AG08396 (cell line): ENCODE measurements around the gene BAZ1B.
"Not testable (repeated sequence)": the region's sequence is repeated elsewhere in the genome, so short reads cannot be mapped to it uniquely, and the experiment has no call there.

Experiments
- DNase-seq: peaks from one replicate; pipeline ENCODE4 v3.0.0; 2012; ENCODE audit warnings: low spot score, mixed read lengths

Gene BAZ1B, protein sequence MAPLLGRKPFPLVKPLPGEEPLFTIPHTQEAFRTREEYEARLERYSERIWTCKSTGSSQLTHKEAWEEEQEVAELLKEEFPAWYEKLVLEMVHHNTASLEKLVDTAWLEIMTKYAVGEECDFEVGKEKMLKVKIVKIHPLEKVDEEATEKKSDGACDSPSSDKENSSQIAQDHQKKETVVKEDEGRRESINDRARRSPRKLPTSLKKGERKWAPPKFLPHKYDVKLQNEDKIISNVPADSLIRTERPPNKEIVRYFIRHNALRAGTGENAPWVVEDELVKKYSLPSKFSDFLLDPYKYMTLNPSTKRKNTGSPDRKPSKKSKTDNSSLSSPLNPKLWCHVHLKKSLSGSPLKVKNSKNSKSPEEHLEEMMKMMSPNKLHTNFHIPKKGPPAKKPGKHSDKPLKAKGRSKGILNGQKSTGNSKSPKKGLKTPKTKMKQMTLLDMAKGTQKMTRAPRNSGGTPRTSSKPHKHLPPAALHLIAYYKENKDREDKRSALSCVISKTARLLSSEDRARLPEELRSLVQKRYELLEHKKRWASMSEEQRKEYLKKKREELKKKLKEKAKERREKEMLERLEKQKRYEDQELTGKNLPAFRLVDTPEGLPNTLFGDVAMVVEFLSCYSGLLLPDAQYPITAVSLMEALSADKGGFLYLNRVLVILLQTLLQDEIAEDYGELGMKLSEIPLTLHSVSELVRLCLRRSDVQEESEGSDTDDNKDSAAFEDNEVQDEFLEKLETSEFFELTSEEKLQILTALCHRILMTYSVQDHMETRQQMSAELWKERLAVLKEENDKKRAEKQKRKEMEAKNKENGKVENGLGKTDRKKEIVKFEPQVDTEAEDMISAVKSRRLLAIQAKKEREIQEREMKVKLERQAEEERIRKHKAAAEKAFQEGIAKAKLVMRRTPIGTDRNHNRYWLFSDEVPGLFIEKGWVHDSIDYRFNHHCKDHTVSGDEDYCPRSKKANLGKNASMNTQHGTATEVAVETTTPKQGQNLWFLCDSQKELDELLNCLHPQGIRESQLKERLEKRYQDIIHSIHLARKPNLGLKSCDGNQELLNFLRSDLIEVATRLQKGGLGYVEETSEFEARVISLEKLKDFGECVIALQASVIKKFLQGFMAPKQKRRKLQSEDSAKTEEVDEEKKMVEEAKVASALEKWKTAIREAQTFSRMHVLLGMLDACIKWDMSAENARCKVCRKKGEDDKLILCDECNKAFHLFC (N-terminal part only)

DNA sequence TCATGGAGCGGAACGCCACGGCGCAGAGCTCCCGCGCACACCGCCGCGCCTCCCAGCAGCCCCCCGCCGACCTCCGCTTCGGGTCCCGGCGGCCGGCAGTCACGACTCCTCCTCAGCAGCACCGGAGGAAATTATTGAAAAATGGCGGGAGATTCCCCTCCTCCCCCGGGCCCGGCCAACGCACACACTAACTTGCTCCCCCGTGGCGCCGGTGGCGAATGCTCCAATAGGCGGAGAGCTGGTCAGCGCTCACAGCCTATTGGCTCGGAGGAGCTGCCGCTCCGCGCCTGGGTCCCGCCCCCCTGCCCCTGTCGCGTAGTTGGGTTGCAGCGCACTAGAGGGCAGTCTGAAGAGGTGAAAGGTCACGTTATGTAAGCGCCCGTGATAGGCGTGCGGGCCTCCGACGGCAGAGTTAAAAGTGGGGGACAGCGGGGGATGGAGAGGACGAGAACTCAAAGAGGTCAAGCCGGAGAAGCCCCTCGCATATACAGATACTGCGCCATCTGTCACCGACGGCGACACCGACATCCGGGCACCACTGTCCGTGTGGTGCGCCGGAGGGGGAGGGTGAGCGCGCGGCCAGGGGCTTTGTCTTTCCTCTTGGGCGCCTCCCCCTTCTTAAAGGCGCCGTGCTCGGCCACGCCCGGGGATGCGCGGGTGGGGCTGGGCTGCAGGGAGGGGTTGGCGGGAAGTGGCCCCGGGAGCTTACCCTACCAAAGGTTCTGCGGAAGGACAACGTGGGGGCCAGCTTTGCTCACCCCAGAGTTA is at the start of gene BAZ1B:
Gene BAZ1B (minus strand): TSS at position 189 of the 768 bp plus-strand sequence. CDS start 360 bp downstream, outside the sequence.
- DNase-seq = peak; percentile 100

DNA sequence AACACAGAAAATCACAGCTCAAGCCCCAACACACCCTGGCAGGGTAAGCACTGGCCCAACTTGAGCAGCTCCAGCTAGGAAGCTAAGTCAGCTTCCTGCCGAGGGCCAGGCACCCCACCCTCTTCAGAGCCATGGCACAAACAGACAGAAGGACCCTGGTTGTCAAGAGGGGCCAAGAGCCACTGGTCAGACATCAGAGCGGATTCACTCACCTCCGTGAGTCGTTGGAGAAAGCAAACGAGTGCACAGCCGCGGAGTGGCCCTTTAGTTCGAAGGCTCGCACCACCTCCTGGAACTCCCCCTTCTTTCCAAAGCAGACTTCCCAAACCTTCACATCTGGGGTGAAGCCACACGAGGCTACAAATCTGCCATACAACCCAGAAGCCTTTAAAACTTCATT is 48.9 kb upstream of the BAZ1B start:
- DNase-seq = no peak

DNA sequence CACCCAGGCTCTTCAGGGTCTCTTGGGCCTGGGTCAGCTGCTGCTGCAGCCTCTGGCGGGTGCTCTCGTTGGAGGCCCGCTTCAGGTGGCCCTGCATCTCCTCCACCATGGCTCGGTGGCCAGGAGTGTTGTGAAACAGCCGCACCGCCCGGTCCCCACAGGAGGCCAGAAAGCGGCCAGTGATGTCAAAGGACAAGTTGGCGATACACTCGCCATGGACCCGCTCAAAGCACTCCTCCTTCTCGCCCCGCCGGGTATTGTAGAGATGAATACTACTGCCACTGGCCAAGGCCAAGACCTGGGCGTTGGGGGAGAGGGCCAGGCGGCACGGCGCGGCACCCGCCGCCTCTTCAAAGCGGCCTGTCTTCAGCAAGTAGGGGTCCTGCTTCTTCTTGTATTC is 48.4 kb upstream of the BAZ1B start:
- no peak for DNase-seq

DNA sequence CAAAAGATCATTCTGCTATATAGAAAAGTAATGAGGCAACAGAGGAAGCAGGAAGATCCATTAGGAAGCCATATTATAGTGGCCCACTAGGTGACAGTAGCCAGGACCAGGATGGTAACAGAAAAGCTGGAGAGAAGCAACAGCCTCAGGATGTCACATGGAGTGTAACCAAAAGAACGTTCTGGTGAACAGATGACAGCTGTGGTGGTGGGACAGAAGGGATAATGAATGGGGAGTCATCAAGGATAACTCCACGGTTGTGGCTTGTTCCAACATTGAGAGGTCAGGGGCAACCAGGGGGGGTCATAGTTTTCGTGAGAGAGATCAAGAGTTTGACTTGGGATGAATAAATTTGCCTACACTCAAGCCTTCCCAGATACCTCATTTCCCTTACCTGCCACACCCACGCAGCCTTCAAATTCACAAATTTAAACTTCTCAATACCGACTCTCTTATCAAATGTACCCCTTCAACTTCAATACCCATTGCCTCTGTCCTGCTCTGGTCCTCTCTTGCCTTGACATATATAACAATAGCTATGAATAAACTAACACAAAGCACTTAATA is 47.0 kb upstream of the BAZ1B start:
- no peak for DNase-seq

DNA sequence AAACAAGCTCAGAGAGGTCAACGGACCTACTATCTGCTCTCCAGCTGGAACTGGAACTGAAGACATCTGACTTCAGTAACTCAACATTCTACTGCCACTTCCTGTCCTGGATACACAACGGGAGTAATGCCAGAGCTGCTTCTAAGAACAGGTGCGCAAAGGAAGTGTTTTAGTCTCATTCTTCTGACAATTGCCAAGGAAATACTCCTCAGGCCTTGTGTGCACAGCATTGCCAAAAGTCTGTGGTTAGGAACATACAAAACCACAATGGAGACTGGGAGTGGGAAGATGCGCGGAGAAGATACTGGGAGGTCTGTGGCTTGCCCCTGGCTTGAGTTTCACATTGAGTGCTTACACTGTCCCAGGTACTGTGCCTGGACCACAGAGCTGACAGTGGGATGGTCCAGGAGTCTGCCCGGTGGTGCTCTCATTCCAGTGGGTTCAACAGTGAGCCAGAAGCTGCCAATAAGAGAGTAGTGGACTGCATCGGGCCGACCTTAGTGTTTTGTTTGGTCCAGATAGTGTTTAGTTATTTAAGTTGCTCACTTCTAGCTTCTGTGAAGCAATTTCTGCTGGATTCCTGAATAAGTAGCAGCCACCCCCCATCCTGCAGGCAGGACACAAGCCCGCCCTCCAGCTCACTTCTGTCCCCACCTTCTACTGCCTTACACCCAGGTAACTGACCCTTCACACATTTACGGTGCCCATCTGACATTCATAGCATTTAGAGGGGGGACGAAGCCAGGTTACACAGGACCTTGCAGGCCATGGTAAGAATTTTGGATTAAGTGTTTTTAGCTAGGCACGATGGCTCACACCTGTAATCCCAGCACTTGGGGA is 46.0 kb upstream of the BAZ1B start:
- no peak for DNase-seq

DNA sequence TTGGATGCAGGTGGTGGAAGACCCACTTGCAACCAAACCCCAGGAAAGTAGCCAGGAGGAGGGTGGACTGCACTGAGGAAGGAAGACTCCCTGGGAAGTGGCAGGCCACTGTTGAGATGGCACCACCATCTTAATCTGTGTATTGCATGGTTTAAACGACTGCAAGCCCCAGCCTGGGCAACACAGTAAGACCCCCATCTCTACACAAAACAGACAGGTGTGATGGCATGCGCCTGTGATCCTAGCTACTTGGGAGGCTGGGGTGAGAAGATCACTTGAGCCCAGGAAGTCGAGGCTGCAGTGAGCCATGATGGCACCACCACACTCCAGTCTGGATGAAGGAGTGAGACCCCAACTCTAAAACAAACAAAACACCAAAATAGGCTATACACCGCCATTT is 45.0 kb upstream of the BAZ1B start:
- DNase-seq = no peak

DNA sequence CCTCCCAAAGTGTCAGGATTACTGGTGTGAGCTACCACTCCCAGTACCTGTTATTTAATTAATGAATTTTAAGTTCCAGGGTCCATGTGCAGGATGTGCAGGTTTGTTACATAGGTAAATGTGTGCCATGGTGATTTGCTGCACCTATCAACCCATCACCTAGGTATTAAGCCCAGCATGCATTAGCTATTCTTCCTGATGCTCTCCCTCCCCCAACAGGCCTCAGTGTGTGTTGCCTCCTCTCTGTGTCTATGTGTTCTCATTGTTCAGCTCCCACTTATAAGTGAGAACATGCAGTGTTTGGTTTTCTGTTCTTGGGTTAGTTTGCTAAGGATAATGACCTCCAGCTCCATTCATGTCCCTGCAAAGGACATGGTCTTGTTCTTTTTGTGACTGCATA is 44.3 kb upstream of the BAZ1B start:
- DNase-seq = not testable (repeated sequence)

DNA sequence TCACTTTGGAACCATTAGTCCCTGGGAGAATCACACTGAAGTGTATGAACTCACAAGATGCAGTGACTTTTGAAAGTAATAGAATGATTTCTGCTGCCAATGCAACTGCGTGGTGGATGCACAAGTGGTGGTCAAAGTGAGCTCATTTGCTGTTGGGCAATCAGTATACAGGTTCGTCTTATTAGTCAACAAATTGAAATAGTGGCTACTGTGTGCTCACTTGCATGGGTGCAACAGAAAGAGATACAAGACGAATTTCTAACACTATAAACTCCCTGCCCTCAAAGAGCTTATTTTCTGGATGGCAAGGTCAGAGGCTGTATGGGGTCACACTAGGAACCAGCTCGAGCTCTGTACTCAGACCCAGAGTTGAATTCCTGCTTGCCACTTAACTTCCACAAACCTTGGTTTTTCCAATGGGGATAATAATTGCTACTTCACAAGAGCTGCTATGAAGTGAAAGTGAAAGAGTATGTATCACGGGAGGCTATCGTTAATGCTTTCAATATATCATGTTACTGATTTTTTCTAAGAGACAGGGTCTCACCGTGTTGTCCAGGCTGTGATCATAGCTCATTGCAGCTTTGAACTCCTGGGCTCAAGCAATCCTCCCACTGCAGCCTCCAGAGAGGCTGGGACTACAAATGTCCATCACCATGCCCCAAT is 43.7 kb upstream of the BAZ1B start:
- DNase-seq = no peak

DNA sequence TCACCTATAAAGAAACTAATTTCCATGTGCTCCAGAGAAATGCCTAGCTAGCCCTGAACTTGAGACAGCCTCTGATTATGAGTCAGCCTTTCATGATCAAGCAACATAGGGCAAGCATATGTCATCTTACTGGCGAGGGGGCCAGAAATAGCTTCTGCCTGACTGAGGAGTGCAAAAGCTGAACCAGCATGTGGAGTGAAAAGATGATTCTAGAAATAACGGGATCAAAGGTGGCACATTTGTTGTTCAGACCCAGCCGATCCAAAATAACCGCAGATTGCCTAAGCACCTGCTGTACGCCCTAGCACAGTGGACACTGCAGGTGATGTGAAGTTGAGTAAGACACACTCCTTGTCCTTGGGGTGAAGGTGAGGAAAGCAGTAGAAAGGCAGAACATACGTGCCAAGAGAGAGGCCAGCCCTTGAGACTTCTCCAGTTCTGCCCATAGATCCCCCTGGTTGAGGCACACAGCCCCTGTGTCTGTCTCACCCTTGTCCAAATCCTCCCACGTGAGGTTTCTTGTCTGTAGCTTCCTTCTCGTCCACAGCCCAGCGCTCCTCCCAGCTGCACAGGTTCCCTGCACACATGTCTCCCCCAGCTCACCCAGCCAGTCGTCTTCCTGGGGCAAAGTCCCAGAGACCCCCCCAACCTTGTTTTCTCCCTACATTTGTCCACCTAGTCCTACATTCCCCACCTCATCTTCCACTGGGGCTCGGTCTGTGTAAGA is 38.2 kb upstream of the BAZ1B start:
- peak; percentile 87 for DNase-seq

DNA sequence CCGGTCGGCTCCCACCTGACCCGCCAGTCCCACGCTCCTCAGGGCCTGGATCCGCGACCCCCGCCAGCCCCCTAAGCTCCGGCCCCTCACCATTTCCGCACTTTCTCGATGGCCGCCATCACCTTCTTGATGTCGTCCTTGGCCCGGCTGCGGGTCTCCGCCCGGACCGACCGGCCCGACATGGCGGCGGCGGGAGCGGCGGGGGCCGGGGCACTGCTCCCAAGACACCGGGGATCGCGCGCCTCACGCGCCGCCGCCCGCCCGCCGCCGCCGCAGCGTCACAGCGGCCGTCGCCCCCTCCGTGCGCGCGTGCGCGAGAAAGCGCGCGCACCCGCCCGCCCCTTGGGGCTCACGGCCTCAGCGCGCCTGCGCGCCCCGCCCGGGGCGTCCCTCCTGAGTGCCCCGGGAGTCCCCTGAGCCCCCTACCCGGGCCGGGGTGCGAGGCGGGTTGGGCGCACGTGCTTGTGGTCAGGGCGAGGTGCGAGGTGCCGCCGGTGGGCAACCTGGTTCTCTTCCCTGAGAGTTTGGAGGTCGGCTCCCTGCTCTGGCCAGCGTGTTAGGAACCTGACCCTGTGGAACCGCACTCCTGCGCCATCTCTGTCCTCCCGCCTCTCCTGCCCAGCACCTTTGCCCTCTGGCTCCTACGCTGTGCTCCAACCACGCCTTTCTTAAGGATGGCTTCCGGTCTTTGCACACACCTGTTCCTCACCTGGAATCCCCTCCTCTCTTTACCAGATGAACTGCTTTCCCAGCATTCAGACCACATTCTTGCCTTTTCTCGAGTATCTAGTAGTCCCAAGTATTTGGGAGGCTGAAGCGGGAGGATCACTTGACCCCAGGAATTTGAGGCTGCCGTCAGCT is 35.5 kb upstream of the BAZ1B start, which contains the start of gene BCL7B:
Gene BCL7B (minus strand): TSS at position 294 of the 861 bp plus-strand sequence. CDS start 112 bp downstream, at position 182.
- peak; percentile 98 for DNase-seq

DNA sequence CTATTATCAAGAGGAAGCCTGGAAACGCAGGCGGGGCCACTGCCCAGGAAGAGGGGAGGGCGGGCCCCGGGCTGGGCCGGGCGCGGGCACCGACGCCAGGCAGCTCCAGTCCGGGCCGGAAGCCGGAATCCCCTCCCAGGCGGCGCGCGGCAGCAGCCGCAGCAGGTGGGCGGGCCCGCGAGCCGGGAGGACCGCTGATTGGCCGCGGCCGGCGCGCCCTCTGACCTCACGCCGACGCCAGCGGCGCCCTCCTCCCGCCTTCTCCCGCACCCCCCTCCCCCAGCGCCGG is 35.0 kb upstream of the BAZ1B start:
- peak; percentile 98 for DNase-seq

DNA sequence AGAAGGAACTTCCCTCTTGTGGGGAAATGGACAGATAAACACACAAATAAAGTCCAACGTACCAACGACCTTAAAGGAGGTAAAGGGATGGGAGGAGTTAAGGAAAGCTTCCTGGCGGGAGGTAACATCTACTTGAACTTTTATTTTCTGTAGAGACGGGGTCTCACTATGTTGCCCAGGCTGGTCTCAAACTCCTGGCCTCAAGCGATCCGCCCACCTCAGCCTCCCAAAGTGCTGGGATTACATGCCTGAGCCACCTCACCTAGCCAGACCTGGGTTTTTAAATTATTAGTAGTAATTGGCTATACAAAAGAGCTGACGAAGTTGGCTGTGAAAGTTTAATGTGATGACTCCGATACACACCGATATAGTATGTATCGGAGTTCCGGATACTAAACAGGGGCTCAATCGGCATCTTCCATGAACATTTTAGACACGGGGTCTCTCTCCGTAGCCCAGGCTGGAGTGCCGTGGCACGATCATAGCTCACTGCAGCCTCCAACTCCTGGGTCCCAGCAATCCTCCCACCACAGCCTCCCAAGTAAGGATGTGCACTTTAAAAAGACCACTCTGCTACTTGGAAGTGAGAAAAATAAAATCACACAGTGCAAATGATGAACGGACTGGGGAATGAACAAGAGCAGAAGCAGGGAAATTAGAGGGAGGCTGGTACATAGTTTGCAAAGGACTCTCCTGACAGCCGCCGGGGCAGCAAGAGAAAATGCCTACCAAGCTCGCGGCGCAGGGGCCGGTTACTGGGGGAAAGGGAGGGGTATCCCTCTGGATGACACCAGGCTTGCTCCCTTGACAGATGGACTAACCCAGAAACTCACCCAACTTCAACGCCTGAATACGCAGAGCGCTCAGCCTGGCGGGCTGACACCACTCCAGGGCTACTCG is 34.4 kb upstream of the BAZ1B start:
- no peak for DNase-seq

DNA sequence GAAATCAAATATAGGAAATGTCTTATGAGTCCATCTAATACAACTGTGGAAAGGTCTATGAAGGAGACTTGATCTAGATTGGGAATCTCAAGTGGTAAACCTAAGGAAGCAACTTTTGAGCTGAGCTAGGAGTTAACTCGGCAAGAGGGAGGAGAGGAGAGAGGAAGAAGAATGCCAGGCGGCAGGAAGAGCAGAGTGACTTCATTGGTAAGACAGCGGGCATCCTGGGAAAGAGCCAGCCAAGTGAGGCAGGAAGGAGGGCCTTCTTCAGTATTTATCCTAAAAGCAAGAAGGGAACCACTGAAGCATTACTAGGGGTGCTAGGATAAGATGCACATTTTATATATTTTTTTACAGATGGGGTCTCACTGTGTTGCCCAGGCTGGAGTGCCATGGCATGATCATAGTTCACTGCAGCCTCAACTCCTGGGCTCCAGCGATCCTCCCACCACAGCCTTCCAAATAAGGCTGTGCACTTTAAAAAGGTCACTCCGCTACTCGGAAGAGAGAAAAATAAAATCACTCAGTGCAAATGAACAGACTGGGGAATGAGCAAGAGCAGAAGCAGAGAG is 33.4 kb upstream of the BAZ1B start:
- DNase-seq = no peak

DNA sequence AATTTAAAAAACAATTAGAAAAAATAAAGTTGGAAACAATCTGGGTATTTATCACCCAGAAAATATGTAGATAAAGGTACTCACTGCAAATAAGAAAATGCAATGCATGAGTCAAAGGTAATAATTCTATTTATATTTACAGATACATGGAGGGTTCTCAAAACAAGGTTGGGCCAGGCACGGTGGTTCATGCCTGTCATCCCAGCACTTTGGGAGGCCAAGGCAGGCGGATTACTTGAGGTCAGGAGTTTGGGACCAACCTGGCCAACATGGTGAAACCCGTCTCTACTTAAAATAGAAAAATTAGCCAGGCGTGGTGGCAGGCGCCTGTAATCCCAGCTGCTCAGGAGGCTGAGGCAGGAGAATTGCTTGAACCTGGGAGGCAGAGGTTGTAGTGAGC is 28.0 kb upstream of the BAZ1B start:
- not testable (repeated sequence) for DNase-seq

DNA sequence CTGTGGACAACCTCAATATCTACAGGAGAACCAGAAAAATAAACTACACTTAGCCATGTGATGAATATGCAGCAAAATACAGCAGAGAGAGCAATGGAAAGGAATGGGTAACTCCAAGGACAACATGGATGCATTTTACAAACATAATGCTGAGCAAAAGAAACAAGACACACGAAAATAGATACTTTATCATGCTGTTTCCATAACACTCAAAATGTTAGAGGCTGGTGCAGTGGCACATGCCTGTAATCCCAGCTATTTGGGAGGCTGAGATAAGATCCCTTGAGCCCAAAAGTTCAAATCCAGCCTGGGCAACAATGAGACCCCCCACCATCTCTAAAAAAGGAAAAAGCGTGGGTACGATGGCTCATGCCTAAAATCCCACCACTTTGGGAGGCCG is 27.1 kb upstream of the BAZ1B start:
- no peak for DNase-seq

DNA sequence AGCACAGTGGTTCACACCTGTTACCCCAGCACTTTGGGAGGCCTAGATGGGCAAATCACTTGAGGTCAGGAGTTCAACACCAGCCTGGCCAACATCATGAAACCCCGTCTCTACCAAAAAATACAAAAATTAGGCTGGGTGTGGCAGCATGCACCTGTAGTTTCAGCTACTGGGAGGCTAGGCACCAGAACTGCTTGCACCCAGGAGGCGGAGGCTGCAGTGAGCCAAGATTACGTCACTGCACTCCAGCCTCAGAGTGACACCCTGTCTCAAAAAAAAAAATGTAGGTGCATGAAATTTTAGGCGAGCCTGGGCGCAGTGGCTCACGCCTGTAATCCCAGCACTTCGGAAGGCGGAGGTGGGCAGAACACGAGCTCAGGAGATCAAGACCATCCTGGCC is 25.7 kb upstream of the BAZ1B start:
- no peak for DNase-seq

DNA sequence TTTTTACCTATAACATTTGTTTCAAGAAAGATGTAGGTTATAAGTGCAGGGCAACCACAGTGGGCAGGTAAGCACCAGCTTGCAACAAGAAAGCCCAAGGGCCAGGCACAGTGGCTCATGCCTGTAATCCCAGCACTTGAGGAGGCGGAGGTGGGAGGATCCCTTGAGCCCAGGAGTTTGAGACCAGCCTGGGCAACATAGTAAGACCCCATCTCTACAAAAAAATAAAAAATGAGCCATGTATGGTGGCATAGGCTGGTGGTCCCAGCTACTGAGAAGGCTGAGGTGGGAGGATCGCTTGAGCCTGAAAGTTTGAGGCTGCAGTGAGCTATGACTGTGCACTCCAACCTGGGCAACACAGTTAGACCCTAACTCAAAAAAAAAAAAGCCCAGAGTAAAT is 22.6 kb upstream of the BAZ1B start:
- DNase-seq = no peak
